IPS-15b (cell line): Measurements from ENCODE around the gene DNM3.
"Not testable (repeated sequence)": the region's sequence is repeated elsewhere in the genome, so short reads cannot be mapped to it uniquely, and the experiment has no call there.

ENCODE experiments used
- H3K27me3 ChIP-seq: one replicate; pipeline ENCODE4 v1.6.1; 2013; ENCODE audit warnings: low read length; ENCODE audit not compliant: control insufficient read depth, insufficient read depth
- H3K36me3 ChIP-seq: one replicate; pipeline ENCODE4 v1.6.1; 2013; ENCODE audit warnings: low read length; ENCODE audit not compliant: control insufficient read depth, insufficient read depth
- H3K4me1 ChIP-seq: one replicate; pipeline ENCODE4 v1.6.1; 2013; ENCODE audit warnings: mild to moderate bottlenecking, low read length; ENCODE audit not compliant: control insufficient read depth, insufficient read depth
- H3K4me3 ChIP-seq: one replicate; pipeline ENCODE4 v1.5.1; 2013; ENCODE audit warnings: low read depth, low read length
- H3K9ac ChIP-seq: one replicate; pipeline ENCODE4 v1.6.1; 2013; ENCODE audit warnings: low read depth, mild to moderate bottlenecking, low read length
- H3K9me3 ChIP-seq: one replicate; pipeline ENCODE4 v1.6.1; 2013; ENCODE audit warnings: mild to moderate bottlenecking, low read length; ENCODE audit not compliant: control insufficient read depth, insufficient read depth

Gene DNM3

GRCh38 chr1:172356620-172357019 lies 515.3 kb downstream of the DNM3 start:
- H3K4me3 ChIP-seq: no peak overlapping the region
- no peaks in the 10 kb centered on the region for H3K9me3 ChIP-seq
- no peaks in the 10 kb centered on the region for H3K36me3 ChIP-seq
- no peak overlapping the region for H3K9ac ChIP-seq
- no peaks in the 10 kb centered on the region for H3K27me3 ChIP-seq
- H3K4me1 ChIP-seq: peaks cover 37% of the 10 kb centered on the region

GRCh38 chr1:172357753-172358385 lies 516.6 kb downstream of the DNM3 start:
- H3K4me3 ChIP-seq: no peak overlapping the region
- H3K36me3 ChIP-seq: no peaks in the 10 kb centered on the region
- peaks cover 39% of the 10 kb centered on the region for H3K4me1 ChIP-seq
- H3K9ac ChIP-seq: no peak overlapping the region
- no peaks in the 10 kb centered on the region for H3K27me3 ChIP-seq
- H3K9me3 ChIP-seq: no peaks in the 10 kb centered on the region

DNA sequence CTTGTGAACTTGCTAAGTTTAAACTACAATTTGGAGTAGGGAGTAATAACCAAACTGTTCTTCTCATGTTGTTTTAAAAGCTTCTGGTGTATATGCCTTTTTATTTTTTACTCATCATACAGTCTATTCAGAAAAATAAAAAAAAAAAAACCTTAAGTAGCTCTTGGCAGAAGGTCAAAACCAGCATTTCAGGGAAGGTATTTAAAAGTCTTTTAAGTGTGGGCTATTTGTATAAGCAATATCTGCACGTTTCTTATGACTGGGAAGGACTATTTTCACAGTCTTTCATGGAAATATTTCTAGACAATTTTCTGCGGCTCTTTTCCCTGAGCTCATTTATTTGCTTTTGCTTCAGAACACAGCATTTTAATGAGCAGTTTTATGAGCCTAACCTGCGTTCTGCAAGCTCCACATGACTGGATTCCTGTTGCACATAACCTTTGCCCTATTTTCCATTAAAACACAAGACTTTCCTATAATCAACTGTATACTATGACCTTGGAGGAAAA lies 518.2 kb downstream of the DNM3 start:
- H3K9ac ChIP-seq: no peak overlapping the region
- no peaks in the 10 kb centered on the region for H3K36me3 ChIP-seq
- H3K9me3 ChIP-seq: no peaks in the 10 kb centered on the region
- H3K27me3 ChIP-seq: no peaks in the 10 kb centered on the region
- H3K4me3 ChIP-seq: no peak overlapping the region
- H3K4me1 ChIP-seq: peaks cover 39% of the 10 kb centered on the region

- Histone ChIP-seq H3K9me3 (no peaks in the 10 kb centered on the region), H3K9ac (no peak overlapping the region), H3K4me3 (no peak overlapping the region), H3K36me3 (no peaks in the 10 kb centered on the region), H3K4me1 (peaks cover 39% of the 10 kb centered on the region), H3K27me3 (no peaks in the 10 kb centered on the region)
These were observed 519.2 kb downstream of the DNM3 start for GRCh38 chr1:172360511-172360910.

GRCh38 chr1:172360985-172361384 lies 519.7 kb downstream of the DNM3 start:
- H3K9ac ChIP-seq: no peak overlapping the region
- no peaks in the 10 kb centered on the region for H3K27me3 ChIP-seq
- peaks cover 39% of the 10 kb centered on the region for H3K4me1 ChIP-seq
- no peaks in the 10 kb centered on the region for H3K36me3 ChIP-seq
- H3K4me3 ChIP-seq: no peak overlapping the region
- no peaks in the 10 kb centered on the region for H3K9me3 ChIP-seq

DNA sequence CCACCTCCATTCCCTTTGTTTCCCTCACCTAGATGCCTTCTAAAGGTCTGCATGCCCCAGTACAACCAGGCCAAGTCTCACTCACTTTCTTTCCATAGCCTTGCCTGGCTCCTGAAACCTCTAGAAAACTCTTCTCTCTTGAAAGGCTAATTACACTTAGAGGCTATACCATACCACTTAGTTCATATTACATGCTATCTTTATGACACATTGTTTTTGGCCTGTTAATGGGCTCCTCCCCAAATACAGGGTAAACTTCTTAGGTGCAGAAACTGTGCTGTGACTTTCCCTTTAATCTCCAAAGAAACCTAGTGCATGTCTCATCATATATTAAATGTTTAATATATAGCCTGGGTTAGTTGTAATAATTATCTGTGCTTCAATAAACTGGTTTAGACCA lies 522.6 kb downstream of the DNM3 start:
- Histone ChIP-seq H3K36me3 (no peaks in the 10 kb centered on the region), H3K27me3 (no peaks in the 10 kb centered on the region), H3K9me3 (no peaks in the 10 kb centered on the region), H3K4me1 (peaks cover 27% of the 10 kb centered on the region), H3K9ac (no peak overlapping the region), H3K4me3 (no peak overlapping the region)

DNA sequence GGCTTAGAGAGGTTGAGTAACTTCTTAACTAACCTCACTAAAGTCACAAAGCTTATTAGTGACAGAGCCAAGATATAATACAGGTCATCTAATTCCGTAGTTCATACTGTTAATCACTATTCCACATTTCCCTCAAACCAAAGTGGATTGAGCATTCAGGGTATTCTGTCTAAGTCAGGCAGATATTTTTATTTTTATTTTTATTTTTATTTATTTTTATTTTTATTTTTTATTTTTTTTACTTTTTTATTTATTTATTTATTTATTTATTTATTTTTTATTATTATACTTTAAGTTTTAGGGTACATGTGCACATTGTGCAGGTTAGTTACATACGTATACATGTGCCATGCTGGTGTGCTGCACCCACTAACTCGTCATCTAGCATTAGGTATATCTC lies 530.3 kb downstream of the DNM3 start:
- H3K27me3 ChIP-seq, H3K9me3 ChIP-seq, H3K4me3 ChIP-seq, H3K9ac ChIP-seq, H3K36me3 ChIP-seq, H3K4me1 ChIP-seq: not testable (repeated sequence)

GRCh38 chr1:172373864-172374263 lies 532.6 kb downstream of the DNM3 start:
- Histone ChIP-seq H3K9me3 (no peaks in the 10 kb centered on the region), H3K36me3 (no peaks in the 10 kb centered on the region), H3K9ac (no peak overlapping the region), H3K4me3 (no peak overlapping the region), H3K27me3 (no peaks in the 10 kb centered on the region), H3K4me1 (no peaks in the 10 kb centered on the region)

GRCh38 chr1:172375211-172375631 lies 533.9 kb downstream of the DNM3 start:
- no peaks in the 10 kb centered on the region for H3K27me3 ChIP-seq
- no peaks in the 10 kb centered on the region for H3K4me1 ChIP-seq
- no peaks in the 10 kb centered on the region for H3K36me3 ChIP-seq

DNA sequence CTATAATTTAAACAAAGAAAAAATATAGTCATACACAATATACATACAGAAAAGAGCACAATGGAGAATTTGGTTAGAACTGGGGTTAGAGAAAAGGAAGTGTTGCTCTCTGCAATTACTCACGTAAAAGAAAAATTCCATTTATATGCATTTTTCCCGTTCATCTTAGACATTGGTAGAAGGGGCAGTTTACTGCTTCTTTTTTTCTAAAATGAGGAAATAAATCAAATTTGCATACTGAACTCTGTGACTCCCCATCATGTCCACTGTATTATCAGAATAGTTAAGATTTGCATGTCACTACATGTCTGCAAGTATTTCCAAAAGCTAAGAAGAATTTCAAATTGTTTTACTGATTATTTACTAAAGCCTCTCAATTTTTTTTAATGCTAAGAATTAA lies 535.1 kb downstream of the DNM3 start:
- Histone ChIP-seq H3K4me3 (no peak overlapping the region), H3K27me3 (no peaks in the 10 kb centered on the region), H3K9me3 (no peaks in the 10 kb centered on the region), H3K4me1 (peaks cover 2% of the 10 kb centered on the region), H3K9ac (no peak overlapping the region), H3K36me3 (no peaks in the 10 kb centered on the region)

More at GRCh38 chr1:172375211-172375631, 533.9 kb downstream of the DNM3 start:
- Histone ChIP-seq H3K9ac (no peak overlapping the region), H3K4me3 (no peak overlapping the region), H3K9me3 (no peaks in the 10 kb centered on the region)

- Histone ChIP-seq H3K4me1 (peaks cover 11% of the 10 kb centered on the region), H3K9ac (no peak overlapping the region), H3K9me3 (no peaks in the 10 kb centered on the region), H3K4me3 (no peak overlapping the region), H3K27me3 (no peaks in the 10 kb centered on the region), H3K36me3 (no peaks in the 10 kb centered on the region)
These were observed 536.3 kb downstream of the DNM3 start for GRCh38 chr1:172377565-172377964.

DNA sequence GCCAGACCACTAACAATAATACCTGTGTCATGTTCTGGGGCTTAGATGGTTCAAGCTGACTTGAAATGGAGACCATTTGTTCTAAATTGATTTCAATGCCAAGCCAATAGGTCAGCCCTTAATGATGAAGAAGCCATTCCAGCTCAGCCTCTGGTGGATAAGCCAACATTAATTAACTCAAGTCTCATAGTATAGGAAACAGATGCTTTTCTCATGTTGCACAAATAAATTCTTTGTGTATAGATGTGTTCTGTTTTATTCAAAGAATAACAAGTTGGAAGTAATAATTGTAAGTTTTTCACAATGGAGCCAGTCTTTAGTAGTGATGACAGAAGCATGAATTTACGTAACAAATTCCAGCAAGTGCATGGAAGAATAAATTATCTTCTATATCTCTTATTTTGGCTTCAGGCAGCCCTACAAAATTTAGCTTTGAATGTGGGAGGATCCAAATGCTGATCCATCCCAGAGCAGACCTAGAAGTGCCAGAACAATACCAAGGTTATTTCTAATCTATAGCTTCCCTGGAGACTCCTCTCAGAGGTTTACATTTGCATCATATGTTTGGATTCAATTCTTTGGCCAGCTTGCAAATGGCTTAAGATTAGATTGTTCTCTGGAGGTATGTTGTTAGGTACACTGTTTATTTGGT lies 536.9 kb downstream of the DNM3 start:
- Histone ChIP-seq H3K9me3 (no peaks in the 10 kb centered on the region), H3K4me1 (peaks cover 17% of the 10 kb centered on the region), H3K9ac (no peak overlapping the region), H3K36me3 (no peaks in the 10 kb centered on the region), H3K27me3 (no peaks in the 10 kb centered on the region), H3K4me3 (no peak overlapping the region)
